NCI-H128 (cell line): ENCODE results near the gene IQCE.
A peak's percentile ranks its signal among the peaks of the same experiment; 100 is the strongest.
"Not testable (repeated sequence)": the region's sequence is repeated elsewhere in the genome, so short reads cannot be mapped to it uniquely, and the experiment has no call there.

ENCODE experiments used
- DNase-seq: peaks from one replicate; lab custom pipeline; 2025; ENCODE audit not compliant: unreplicated experiment; lab: John Stamatoyannopoulos, UW

IQCE gene

GRCh38 chr7:2521341-2521745, 37.4 kb upstream of the IQCE start:
- no peak for DNase-seq

GRCh38 chr7:2521952-2522591, 36.7 kb upstream of the IQCE start:
- no peak for DNase-seq

- no peak for DNase-seq
Observed at GRCh38 chr7:2522780-2523433, 35.9 kb upstream of the IQCE start.

- no peak for DNase-seq
Observed at GRCh38 chr7:2523461-2523936, 35.3 kb upstream of the IQCE start.

GRCh38 chr7:2523941-2524807, 34.6 kb upstream of the IQCE start:
- DNase-seq = peak; percentile 67

GRCh38 chr7:2524808-2525657, 33.7 kb upstream of the IQCE start:
- DNase-seq = no peak

GRCh38 chr7:2525658-2526630, 32.8 kb upstream of the IQCE start:
- DNase-seq = peak; percentile 25

GRCh38 chr7:2526659-2527504, 31.9 kb upstream of the IQCE start:
- DNase-seq = no peak

GRCh38 chr7:2527505-2528467, 31.0 kb upstream of the IQCE start:
- DNase-seq = no peak

- DNase-seq = no peak
Observed at GRCh38 chr7:2528481-2529095, 30.2 kb upstream of the IQCE start.

GRCh38 chr7:2529161-2530070, 29.4 kb upstream of the IQCE start:
- no peak for DNase-seq

- no peak for DNase-seq
Observed at GRCh38 chr7:2530071-2530987, 28.4 kb upstream of the IQCE start.

- not testable (repeated sequence) for DNase-seq
Observed at GRCh38 chr7:2530994-2531795, 27.6 kb upstream of the IQCE start.

- DNase-seq = not testable (repeated sequence)
Observed at GRCh38 chr7:2531796-2532110, 27.0 kb upstream of the IQCE start.
